C1 segment of cervical spinal cord (tissue), 14 donors: ENCODE results near the gene RAPGEF4.

Experiments
- DNase-seq, 14 donors: peaks; one replicate each; lab custom pipeline; 2025; lab: John Stamatoyannopoulos, UW

Gene RAPGEF4

GRCh38 chr2:172937884-172938712 lies 202.5 kb downstream of the RAPGEF4 start:
- no peak for DNase-seq

DNA sequence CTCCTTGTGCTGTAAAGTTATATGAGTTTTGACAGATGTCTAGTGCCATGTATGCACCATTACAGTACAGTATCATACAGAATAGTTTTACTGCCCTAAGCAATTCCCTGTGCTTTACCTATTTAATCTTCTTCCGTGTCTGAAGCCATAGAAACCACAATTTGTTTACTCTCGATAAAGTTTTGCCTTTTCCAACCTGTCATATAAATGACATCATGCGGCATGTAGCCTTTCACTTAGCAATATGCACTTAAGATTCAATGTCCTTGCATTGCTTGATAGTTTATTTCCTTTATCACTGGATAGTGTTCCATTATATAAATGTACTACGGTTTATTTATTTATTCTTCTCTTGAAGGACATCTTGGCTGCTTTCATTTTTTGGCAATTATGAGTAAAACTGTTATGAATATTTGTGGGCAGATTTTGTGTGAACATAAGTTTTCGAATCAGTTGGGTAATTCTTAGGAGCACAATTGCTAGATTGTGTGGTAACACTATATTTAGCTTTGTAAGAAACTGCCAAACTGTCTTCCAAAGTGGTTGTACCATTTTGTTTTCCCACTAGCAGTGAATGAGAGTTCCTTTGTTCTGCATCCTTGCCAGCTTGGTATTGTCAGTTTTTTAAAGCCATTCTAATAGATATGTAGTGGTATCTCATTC lies 203.2 kb downstream of the RAPGEF4 start:
- no peak for DNase-seq

- no peak for DNase-seq
Observed at GRCh38 chr2:172943539-172943938, 207.9 kb downstream of the RAPGEF4 start.

DNA sequence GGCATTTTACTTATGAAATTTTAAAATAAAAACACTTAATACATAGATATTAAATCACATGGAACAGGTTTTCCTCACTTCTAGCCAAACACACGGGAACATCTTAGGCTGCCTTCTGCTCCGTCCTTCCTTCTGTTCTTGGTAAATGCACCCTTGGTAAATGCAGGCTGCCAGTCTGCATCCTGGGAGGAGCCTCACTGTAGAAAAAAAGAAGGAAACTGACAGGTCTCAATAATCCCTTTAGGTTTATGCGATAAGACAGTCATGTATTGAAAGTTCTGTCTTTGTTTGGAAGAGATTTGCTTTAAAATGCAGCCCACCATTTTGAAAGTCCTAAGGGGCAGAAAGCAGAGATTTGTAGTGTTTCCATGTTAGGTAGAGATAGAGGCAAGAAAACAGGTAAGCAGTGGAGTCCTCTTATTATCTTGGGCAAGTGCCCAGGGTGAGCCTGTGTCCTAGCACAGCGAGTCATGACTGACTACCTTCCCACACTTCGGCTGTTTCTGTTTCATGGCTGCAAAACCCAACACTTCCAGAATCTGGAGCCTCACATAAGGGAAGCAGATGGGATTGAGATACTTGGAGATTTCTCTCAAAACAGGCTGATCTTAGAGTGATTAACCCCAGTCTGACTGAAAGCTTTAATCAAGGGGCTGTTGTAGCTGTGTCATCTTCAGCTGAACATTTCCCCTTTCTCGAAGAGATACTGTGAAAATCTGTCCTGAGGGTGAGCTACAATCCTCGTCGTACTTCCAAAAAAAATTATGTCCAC lies 208.6 kb downstream of the RAPGEF4 start:
- DNase-seq: peak in 1 of 14 donors; percentile 29

DNA sequence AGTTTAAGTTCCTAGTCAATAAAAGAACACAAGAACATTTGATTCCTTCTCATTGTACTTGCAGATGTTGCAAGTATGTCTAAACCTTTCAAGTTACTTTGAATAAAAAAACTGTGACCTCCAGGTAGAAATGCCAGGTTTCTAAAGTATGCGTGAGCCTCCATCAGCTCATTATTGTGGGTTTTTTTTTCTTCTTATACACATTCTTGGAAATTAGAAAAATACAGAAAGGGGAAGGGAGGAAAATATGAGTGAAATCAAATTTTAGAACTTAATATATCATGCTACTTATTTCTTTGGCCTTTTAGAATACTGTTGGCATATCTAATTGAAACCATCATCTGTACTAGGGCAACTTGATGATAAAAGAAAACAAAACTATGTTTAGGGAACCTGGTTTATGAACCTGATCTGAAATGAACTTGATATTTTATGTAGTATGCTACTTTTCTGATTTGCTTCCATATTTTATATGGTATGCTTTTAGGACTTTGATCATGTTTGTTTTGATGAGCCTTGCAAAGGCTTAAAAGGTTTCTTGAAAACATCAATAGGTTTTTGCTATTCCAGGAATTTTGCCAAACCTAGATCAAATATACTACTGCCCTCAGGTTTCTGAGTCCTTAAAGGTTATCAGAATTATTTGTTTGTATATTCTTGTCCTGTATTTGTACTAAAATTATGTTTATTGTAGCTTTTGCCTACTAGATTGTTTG lies 209.3 kb downstream of the RAPGEF4 start:
- no peak for DNase-seq

- no peak for DNase-seq
Observed at GRCh38 chr2:172945510-172945850, 209.8 kb downstream of the RAPGEF4 start.

- no peak for DNase-seq
Observed at GRCh38 chr2:172947461-172948153, 212.0 kb downstream of the RAPGEF4 start.

DNA sequence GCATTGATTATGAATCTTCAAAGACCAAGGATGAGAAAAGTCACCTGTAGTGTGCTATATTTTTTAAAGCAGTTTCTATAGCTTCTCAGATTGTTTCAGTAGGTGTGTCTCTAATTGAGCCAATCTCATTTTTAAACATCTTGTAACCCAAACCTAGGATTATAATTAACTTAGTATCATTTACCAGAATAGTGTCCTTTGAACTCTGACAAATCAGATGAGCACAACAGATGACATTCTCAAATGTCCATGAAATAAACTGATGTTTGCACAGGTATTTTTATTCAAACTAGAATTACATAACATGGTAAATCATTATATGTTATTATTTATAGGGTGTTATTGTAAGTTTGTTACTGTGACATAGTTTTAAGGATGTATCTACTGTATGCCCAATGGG lies 213.9 kb downstream of the RAPGEF4 start:
- DNase-seq: no peak

DNA sequence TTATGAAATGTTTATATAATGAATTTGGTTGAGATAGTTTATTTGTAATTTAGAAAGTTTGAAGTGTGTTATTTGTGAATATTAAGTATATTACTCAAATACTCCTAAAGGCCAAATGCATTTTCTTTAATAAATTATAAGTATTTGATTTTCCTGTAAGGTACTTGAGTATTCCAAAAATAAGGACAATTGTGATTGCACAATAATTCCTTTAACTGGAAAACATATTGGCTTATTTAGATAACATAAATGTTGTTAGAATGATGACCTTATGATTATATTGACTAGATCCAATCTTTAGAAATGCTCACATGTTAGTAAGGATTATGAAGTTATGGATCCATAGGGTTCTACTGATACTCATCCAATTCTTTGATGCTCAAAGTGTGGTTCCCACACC lies 214.9 kb downstream of the RAPGEF4 start:
- no peak for DNase-seq

DNA sequence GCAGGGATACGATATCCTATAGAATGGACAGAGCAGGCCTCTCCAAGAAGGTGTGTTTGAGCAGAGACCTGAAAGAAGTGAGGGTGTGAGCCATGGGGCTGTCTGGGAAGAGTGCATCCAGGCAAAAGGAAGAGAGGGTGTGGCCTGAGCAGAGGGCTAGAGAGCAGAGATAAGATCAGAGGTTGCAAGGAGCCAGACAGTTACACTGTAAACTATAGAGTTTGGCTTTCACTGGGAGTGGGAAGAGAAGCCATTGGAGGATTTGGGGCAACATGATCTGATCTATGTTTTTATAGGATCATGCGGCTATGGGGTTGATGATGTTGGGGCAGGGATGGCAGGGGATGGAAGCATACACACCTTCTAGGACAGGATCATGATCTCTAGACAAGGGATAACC lies 215.9 kb downstream of the RAPGEF4 start:
- DNase-seq: no peak

GRCh38 chr2:172953411-172953810 lies 217.8 kb downstream of the RAPGEF4 start:
- no peak for DNase-seq

- DNase-seq: no peak
Observed at GRCh38 chr2:172953970-172954852, 218.6 kb downstream of the RAPGEF4 start.

DNA sequence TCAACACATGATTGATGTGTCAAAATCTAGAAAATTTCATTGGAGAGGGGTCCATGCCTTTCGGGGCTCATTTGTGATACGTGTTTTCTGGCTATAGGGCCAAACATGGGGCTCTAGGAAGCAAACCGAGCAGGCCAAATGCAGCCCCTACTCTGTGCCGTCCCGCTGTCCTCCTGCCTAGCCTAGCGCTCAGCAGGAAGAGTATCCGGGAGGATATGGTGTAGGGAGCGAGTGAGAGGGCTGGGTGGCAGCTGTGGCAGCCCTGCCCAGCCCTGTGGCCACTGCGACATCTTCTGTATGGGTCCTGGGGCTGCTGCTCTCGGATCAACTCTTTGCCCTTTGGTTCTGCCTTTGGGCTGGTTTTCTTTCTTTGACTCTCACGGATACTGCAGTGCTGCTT lies 219.9 kb downstream of the RAPGEF4 start:
- no peak for DNase-seq

DNA sequence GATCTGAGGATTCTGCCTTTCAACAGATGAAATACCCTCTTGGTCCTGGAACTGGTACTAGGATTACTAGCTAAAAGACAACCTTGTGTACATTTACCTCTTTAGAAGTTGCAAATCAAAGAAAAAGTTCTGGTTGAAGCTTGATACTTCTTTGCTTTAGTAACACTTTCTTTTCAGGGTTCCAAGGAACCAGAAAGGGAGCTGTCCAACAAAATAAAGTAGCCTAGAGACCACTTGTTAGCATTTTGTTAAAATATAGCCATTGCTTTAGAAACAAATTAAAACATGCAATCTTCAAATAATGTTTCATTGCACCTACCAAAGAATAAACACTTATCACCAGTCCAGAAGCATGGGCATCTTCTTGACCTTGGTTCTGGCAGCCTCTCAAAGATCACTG lies 222.1 kb downstream of the RAPGEF4 start:
- DNase-seq: no peak

DNA sequence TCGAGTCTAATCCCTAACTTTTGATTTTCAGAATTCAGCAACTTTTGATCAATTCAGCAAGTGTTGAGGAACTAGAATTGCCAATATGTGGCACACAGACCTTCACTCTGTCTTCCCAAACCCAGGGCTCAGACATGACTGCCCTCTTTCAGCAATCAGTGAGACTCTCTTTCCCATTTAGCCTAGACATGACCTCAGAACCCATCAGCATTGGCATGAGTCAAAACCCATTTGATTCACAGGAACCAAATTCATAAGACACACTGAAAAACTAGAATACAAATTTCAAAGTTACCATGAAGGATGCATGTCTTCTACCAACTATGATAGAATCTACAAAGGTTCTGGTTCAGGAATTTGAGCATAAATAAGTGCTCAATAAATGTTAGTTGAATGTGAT lies 226.4 kb downstream of the RAPGEF4 start:
- DNase-seq: no peak

- no peak for DNase-seq
Observed at GRCh38 chr2:172962824-172963223, 227.2 kb downstream of the RAPGEF4 start.

DNA sequence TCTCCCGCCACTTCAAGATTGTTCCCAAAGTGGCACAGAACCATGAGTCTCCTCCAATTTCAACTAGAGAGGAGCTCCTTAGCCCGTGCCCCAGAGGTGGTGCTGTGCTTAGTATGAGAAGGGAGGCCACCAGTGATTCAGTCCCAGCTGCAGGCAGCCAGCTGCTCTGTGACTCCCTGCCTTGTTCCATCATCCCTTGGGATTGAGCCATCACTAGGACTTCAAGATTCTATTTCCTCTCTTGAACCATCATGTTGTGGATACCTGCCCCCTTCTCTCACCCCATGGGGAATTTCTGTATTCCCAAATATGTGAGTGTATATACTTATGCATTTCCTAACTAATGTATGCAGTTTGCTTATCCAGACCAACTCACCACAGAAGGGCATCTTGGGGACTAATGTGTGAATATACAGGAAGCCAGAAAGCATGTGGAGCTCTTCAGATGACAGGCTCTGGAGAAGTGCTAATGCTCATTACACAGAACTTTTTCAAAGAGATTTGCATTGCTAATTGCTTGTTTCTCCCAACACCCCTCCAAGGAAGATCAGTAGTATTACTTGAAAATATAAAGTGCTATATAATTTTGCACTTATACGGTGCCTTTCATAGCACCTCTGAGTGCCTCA lies 229.0 kb downstream of the RAPGEF4 start:
- no peak for DNase-seq

DNA sequence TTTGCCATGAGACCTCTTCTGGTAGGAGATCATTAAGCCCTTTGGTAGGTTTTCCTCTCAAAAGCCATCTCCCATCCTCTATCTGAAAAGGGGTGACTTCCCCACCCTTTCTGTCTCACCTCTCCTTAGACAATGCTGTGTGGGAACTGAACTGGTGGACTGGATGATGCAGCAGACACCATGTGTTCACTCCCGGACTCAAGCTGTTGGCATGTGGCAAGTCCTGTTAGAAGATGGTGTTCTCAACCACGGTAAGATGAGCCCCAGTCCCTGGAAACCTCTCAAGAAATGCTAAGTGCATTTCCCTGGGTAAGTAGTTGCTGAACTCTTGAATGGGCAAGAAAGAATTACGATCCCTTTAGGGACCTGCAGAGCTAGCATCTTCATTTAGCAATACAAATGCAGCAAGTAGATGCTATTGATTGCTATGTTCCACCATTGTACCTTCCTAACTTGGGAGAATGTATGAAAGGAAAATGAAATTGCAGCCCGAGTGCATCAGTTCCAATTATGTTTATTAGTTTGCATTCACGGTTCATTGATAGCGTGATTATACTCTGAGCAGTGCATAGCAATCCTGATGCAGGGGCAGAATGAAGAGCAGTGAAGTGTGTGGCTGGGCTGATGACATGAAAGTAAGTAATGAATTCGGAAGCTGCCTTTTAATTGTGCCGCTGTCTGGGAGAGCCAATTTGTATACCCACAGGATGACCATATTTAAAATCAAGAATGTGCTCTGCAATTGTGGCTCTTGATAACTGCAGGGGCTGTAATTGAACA lies 230.0 kb downstream of the RAPGEF4 start:
- no peak for DNase-seq
